Dendritic cell treated with granulocyte-macrophage colony-stimulating factor and Interleukin-4, amounts not matched to agents 40 ng/mL and 50 ng/mL, for 4 days (primary cell): ENCODE data around the gene DLGAP4.
A peak's percentile ranks its signal among the peaks of the same experiment; 100 is the strongest.

Source experiments
- H3K27ac Mint-ChIP-seq: one replicate; pipeline ENCODE4 v1.8.0; 2022; ENCODE audit warnings: mild to moderate bottlenecking, mixed read lengths
- H3K27me3 Mint-ChIP-seq: one replicate; pipeline ENCODE4 v1.8.0; 2022; ENCODE audit warnings: mild to moderate bottlenecking, mixed read lengths
- H3K36me3 Mint-ChIP-seq: one replicate; pipeline ENCODE4 v1.8.0; 2022; ENCODE audit warnings: low read depth, mixed read lengths
- H3K4me1 Mint-ChIP-seq: one replicate; pipeline ENCODE4 v1.8.0; 2022; ENCODE audit warnings: low read depth, mixed read lengths
- H3K4me3 Mint-ChIP-seq: one replicate; pipeline ENCODE4 v1.8.0; 2022; ENCODE audit warnings: mild to moderate bottlenecking, moderate library complexity, mixed read lengths
- H3K9me3 Mint-ChIP-seq: one replicate; pipeline ENCODE4 v1.8.0; 2022; ENCODE audit warnings: mixed read lengths
- intact Hi-C: fragments of 100-400 bp; cut with micrococcal nuclease; formaldehyde crosslinking; loops from one replicate; pipeline ENCODE4 v1.15.0; 2022

The DLGAP4 gene

GRCh38 chr20:36418711-36419110, 112.6 kb downstream of the DLGAP4 start:
- H3K4me3 Mint-ChIP-seq = no peak overlapping the region
- intact Hi-C loops = no loop called here
- no peaks in the 10 kb centered on the region for H3K4me1 Mint-ChIP-seq
- no peaks in the 10 kb centered on the region for H3K36me3 Mint-ChIP-seq
- H3K9me3 Mint-ChIP-seq = no peaks in the 10 kb centered on the region
- H3K27me3 Mint-ChIP-seq = peaks cover 7% of the 10 kb centered on the region
- H3K27ac Mint-ChIP-seq = no peak overlapping the region

- no peak overlapping the region for H3K4me3 Mint-ChIP-seq
- peaks cover 13% of the 10 kb centered on the region for H3K27me3 Mint-ChIP-seq
- no peaks in the 10 kb centered on the region for H3K36me3 Mint-ChIP-seq
- intact Hi-C loops = no loop called here
- H3K9me3 Mint-ChIP-seq = no peaks in the 10 kb centered on the region
- no peak overlapping the region for H3K27ac Mint-ChIP-seq
- H3K4me1 Mint-ChIP-seq = no peaks in the 10 kb centered on the region
These were observed 115.5 kb downstream of the DLGAP4 start for GRCh38 chr20:36421641-36422040.

- intact Hi-C loops = no loop called here
These were observed 118.2 kb downstream of the DLGAP4 start for GRCh38 chr20:36424314-36424713.

GRCh38 chr20:36425166-36425565, 119.0 kb downstream of the DLGAP4 start:
- peaks cover 14% of the 10 kb centered on the region for H3K27me3 Mint-ChIP-seq
- H3K4me3 Mint-ChIP-seq = no peak overlapping the region
- no peak overlapping the region for H3K27ac Mint-ChIP-seq
- no peaks in the 10 kb centered on the region for H3K4me1 Mint-ChIP-seq
- H3K9me3 Mint-ChIP-seq = no peaks in the 10 kb centered on the region
- H3K36me3 Mint-ChIP-seq = no peaks in the 10 kb centered on the region
- intact Hi-C loops = no loop called here

More at GRCh38 chr20:36424314-36424713, 118.2 kb downstream of the DLGAP4 start:
- Mint-ChIP-seq H3K36me3 (no peaks in the 10 kb centered on the region), H3K27me3 (peaks cover 14% of the 10 kb centered on the region), H3K4me3 (no peak overlapping the region), H3K4me1 (no peaks in the 10 kb centered on the region), H3K27ac (no peak overlapping the region), H3K9me3 (no peaks in the 10 kb centered on the region)

GRCh38 chr20:36431604-36432003, 125.5 kb downstream of the DLGAP4 start:
- intact Hi-C loops = no loop called here
- H3K4me3 Mint-ChIP-seq = no peak overlapping the region
- peaks cover 16% of the 10 kb centered on the region for H3K27me3 Mint-ChIP-seq
- no peaks in the 10 kb centered on the region for H3K9me3 Mint-ChIP-seq
- no peaks in the 10 kb centered on the region for H3K4me1 Mint-ChIP-seq
- H3K27ac Mint-ChIP-seq = no peak overlapping the region
- no peaks in the 10 kb centered on the region for H3K36me3 Mint-ChIP-seq

GRCh38 chr20:36432096-36432495, 126.0 kb downstream of the DLGAP4 start:
- Mint-ChIP-seq H3K9me3 (no peaks in the 10 kb centered on the region), H3K4me1 (no peaks in the 10 kb centered on the region), H3K27me3 (peaks cover 18% of the 10 kb centered on the region), H3K27ac (no peak overlapping the region), H3K4me3 (no peak overlapping the region), H3K36me3 (no peaks in the 10 kb centered on the region)
- intact Hi-C loops = no loop called here

- Mint-ChIP-seq H3K4me3 (no peak overlapping the region), H3K4me1 (no peaks in the 10 kb centered on the region), H3K9me3 (no peaks in the 10 kb centered on the region), H3K27me3 (peaks cover 20% of the 10 kb centered on the region), H3K27ac (no peak overlapping the region), H3K36me3 (no peaks in the 10 kb centered on the region)
- intact Hi-C loops = no loop called here
These were observed 128.2 kb downstream of the DLGAP4 start for GRCh38 chr20:36434383-36434782.

- no peak overlapping the region for H3K4me3 Mint-ChIP-seq
- intact Hi-C loops = no loop called here
- H3K27me3 Mint-ChIP-seq = peaks cover 20% of the 10 kb centered on the region
- H3K36me3 Mint-ChIP-seq = no peaks in the 10 kb centered on the region
- H3K27ac Mint-ChIP-seq = no peak overlapping the region
- no peaks in the 10 kb centered on the region for H3K4me1 Mint-ChIP-seq
- H3K9me3 Mint-ChIP-seq = no peaks in the 10 kb centered on the region
These were observed 129.0 kb downstream of the DLGAP4 start for GRCh38 chr20:36435124-36435523.

- Mint-ChIP-seq H3K36me3 (no peaks in the 10 kb centered on the region), H3K9me3 (no peaks in the 10 kb centered on the region), H3K4me3 (peak overlapping the region; percentile 61), H3K27ac (no peak overlapping the region), H3K27me3 (peaks cover 21% of the 10 kb centered on the region), H3K4me1 (peaks cover under 1% of the 10 kb centered on the region)
- intact Hi-C loops = no loop called here
These were observed 129.7 kb downstream of the DLGAP4 start for GRCh38 chr20:36435592-36436541.

- no peaks in the 10 kb centered on the region for H3K36me3 Mint-ChIP-seq
- peaks cover 22% of the 10 kb centered on the region for H3K27me3 Mint-ChIP-seq
- intact Hi-C loops = loop anchor here (1.0 to 2.0 kb wide), 3 partner anchors 236 to 282 kb away; no protein-coding TSS in a partner anchor
- peaks cover 11% of the 10 kb centered on the region for H3K4me1 Mint-ChIP-seq
- no peaks in the 10 kb centered on the region for H3K9me3 Mint-ChIP-seq
- no peak overlapping the region for H3K4me3 Mint-ChIP-seq
- no peak overlapping the region for H3K27ac Mint-ChIP-seq
These were observed 133.0 kb downstream of the DLGAP4 start for GRCh38 chr20:36439040-36439730.

GRCh38 chr20:36439731-36440072, 133.6 kb downstream of the DLGAP4 start:
- peaks cover 19% of the 10 kb centered on the region for H3K27me3 Mint-ChIP-seq
- no peaks in the 10 kb centered on the region for H3K9me3 Mint-ChIP-seq
- H3K4me3 Mint-ChIP-seq = no peak overlapping the region
- no peak overlapping the region for H3K27ac Mint-ChIP-seq
- intact Hi-C loops = loop anchor here (1.0 to 2.0 kb wide), 3 partner anchors 236 to 283 kb away; no protein-coding TSS in a partner anchor
- peaks cover 11% of the 10 kb centered on the region for H3K4me1 Mint-ChIP-seq
- H3K36me3 Mint-ChIP-seq = no peaks in the 10 kb centered on the region

GRCh38 chr20:36440370-36441026, 134.4 kb downstream of the DLGAP4 start:
- Mint-ChIP-seq H3K27me3 (peaks cover 17% of the 10 kb centered on the region), H3K27ac (no peak overlapping the region), H3K4me1 (peaks cover 11% of the 10 kb centered on the region), H3K36me3 (no peaks in the 10 kb centered on the region), H3K4me3 (no peak overlapping the region), H3K9me3 (no peaks in the 10 kb centered on the region)
- intact Hi-C loops = no loop called here

- Mint-ChIP-seq H3K4me1 (peaks cover 11% of the 10 kb centered on the region), H3K27ac (no peak overlapping the region), H3K36me3 (no peaks in the 10 kb centered on the region), H3K4me3 (no peak overlapping the region), H3K27me3 (peaks cover 12% of the 10 kb centered on the region), H3K9me3 (no peaks in the 10 kb centered on the region)
- intact Hi-C loops = no loop called here
These were observed 134.9 kb downstream of the DLGAP4 start for GRCh38 chr20:36441027-36441414.

- H3K36me3 Mint-ChIP-seq = no peaks in the 10 kb centered on the region
- H3K4me3 Mint-ChIP-seq = no peak overlapping the region
- no peaks in the 10 kb centered on the region for H3K9me3 Mint-ChIP-seq
- intact Hi-C loops = no loop called here
- H3K27me3 Mint-ChIP-seq = peaks cover 9% of the 10 kb centered on the region
- no peak overlapping the region for H3K27ac Mint-ChIP-seq
- H3K4me1 Mint-ChIP-seq = peaks cover 11% of the 10 kb centered on the region
These were observed 135.3 kb downstream of the DLGAP4 start for GRCh38 chr20:36441416-36441815.
